ENCODE data around the gene ACSF3. TPM values are rescaled to one million over a fixed set of nuclear protein-coding genes. Genes with fewer than 3 reads are reported as not detected.

The ACSF3 gene
- total RNA-seq, 2 donors from 2014 or later = 48.0 to 53.6 TPM

DNA sequence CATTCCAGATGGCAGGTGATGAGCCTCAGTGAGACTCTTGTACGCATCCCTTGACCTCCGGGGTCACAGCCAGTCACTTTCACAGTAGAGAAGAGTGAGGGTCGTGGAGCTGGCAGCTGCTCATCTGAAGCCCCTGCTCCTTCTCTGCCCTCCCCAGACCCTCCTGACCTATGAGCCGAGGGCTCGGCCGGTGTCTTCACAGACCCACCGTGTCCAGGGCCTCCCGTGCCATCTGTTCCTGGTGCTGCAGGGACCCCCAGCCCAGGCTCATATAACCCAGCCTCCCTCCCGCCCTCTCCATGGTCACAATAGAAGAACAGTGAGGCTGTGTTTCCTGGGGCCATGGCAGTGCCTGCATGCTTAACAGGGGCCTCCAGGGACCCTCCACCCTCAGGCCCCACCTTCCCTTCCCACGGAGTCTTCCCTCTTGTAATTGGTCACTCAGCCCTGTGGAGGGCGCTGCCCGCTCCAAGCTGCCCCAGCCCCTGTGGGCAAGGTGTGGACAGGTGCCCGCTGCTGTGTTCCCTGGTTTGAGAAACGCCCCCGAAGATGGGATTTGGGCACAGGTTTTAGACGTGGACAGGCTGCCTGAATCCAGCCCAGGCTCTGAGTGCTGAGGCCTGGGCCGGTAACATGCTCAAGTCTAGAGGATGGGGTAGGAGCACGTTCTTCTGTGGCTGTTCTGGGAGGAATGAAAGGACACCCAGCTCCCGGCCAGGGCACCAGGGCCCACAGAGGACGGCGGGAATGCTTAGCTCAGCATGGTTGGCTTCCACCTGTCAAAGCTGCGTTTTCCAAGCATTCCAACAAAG, 38.7 kb downstream of the ACSF3 start:
- Mint-ChIP-seq H3K27ac (no peak overlapping the region), H3K4me3 (no peak overlapping the region), H3K4me1 (peaks cover 11% of the 10 kb centered on the region), H3K36me3 (ENCODE audit: low read depth) (peaks cover 5% of the 10 kb centered on the region), H3K27me3 (no peaks in the 10 kb centered on the region)
- ATAC-seq (no peak), DNase-seq (no peak)
- H3K9me3 ChIP-seq (ENCODE audit: control insufficient read depth, low read length, poor library complexity, severe bottlenecking) = no peaks in the 10 kb centered on the region

DNA sequence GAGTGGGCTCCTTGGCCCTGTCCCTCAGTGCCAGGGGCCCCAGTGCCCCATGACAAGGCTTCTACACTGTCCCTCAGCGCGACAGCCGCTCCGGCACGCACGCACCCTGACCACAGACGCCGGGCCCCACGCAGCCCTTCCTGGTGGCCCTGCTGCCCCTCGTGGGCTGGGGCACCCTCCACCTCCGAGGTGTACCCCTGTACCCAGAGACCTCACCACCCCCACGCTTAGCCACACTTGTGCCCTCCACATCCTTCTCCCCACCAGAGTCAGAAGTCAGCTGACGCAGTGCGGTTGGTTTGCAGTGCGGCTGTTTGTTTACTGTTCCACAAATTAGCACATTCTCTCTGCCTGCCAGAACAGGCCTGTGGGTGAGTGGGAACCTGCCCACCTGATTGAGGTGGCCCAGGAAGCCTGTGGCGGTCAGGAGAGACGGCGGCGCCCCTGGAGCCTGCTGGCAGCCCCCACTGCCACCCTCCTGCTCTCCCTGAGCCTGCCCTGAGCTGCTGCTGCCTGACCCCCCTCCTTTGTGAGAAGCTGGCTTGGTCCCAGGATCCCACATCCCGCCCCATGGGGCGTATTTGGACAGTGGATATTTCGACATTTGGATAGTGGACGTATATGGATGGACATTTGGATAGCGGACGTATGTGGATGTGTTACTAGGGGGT, 39.9 kb downstream of the ACSF3 start:
- peaks cover 5% of the 10 kb centered on the region for H3K36me3 Mint-ChIP-seq (ENCODE audit: low read depth)

GRCh38 chr16:89134269-89134668, 40.6 kb downstream of the ACSF3 start:
- H3K9me3 ChIP-seq (ENCODE audit: control insufficient read depth, low read length, poor library complexity, severe bottlenecking) = no peaks in the 10 kb centered on the region
- H3K4me3 Mint-ChIP-seq = no peak overlapping the region
- DNase-seq (no peak), ATAC-seq (no peak)
- H3K36me3 Mint-ChIP-seq (ENCODE audit: low read depth) = peaks cover 2% of the 10 kb centered on the region
- H3K27ac Mint-ChIP-seq = no peak overlapping the region
- H3K4me1 Mint-ChIP-seq = peaks cover 5% of the 10 kb centered on the region
- H3K27me3 Mint-ChIP-seq = no peaks in the 10 kb centered on the region

More for the DNA sequence above, 39.9 kb downstream of the ACSF3 start:
- DNase-seq (no peak), ATAC-seq (no peak)
- Mint-ChIP-seq H3K27me3 (no peaks in the 10 kb centered on the region), H3K27ac (no peak overlapping the region), H3K4me1 (peaks cover 11% of the 10 kb centered on the region), H3K4me3 (no peak overlapping the region)
- H3K9me3 ChIP-seq (ENCODE audit: control insufficient read depth, low read length, poor library complexity, severe bottlenecking) = no peaks in the 10 kb centered on the region

DNA sequence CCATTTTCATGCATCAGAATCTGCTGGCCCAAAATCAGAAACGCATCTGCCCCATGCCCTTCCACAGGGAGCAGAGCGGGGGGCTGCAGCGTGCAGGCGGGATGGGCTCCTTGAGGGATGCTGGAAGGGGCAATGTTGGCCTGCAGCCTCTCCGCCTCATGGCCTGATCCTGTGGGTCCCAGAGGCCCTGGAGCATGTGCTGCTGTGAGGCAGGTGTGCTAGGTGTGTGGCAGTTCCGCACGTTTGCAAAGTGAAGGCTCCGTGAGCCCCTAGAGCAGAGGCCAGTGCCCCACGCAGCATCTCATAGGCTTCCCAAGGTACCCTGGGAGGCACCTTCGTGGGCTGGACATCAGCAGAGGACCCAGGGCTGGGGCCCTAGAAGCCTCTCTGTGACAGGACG, 41.5 kb downstream of the ACSF3 start:
- ATAC-seq = no peak
- peak in 1 of 3 donors; percentile 2 for DNase-seq
- H3K9me3 ChIP-seq (ENCODE audit: control insufficient read depth, low read length, poor library complexity, severe bottlenecking) = no peaks in the 10 kb centered on the region
- peaks cover 5% of the 10 kb centered on the region for H3K4me1 Mint-ChIP-seq
- no peak overlapping the region for H3K27ac Mint-ChIP-seq
- H3K36me3 Mint-ChIP-seq (ENCODE audit: low read depth) = peaks cover 2% of the 10 kb centered on the region
- no peak overlapping the region for H3K4me3 Mint-ChIP-seq
- H3K27me3 Mint-ChIP-seq = no peaks in the 10 kb centered on the region

DNA sequence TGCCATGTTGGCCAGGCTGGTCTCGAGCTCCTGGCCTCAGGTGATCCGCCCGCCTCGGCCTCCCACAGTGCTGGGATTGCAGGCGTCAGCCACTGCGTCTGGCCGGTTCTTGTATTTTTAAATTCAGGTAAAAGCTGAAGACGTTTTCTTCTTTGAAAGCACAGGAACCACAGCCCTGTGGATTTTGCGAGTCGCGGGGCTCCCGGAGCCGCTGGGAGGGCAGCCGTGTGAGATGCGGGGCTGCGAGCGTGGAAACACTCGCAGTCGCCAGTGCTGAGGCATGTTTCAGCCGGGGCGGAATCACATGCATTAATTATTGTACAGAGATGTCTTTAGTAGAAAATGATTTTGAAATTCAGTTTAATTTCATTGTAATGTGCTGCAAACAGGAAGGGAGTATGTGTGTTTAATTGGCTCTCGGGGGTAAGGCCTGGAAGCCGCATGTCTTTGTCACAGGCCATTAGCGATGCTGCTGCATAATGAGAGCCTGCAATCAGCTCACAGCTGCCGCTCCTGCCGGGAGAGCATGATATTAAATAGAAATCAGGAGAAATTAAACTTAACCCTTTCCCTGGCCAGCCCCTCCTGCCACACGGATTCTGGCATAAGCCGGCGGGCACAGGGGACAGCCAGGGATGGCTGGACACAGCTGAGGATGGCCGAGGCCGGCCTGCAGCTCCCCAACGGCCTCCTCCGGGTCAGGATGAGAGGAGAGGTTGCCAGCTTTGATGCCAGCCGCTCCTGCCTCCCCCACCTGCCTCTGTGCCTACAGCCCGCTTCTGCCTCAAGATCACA, 42.5 kb downstream of the ACSF3 start:
- Mint-ChIP-seq H3K27ac (peak overlapping the region; percentile 32), H3K36me3 (ENCODE audit: low read depth) (peaks cover 2% of the 10 kb centered on the region), H3K4me3 (no peak overlapping the region), H3K27me3 (no peaks in the 10 kb centered on the region), H3K4me1 (peaks cover 3% of the 10 kb centered on the region)
- ATAC-seq = no peak
- DNase-seq = no peak
- no peaks in the 10 kb centered on the region for H3K9me3 ChIP-seq (ENCODE audit: control insufficient read depth, low read length, poor library complexity, severe bottlenecking)

- no peaks in the 10 kb centered on the region for H3K9me3 ChIP-seq (ENCODE audit: control insufficient read depth, low read length, poor library complexity, severe bottlenecking)
- Mint-ChIP-seq H3K36me3 (ENCODE audit: low read depth) (peaks cover 2% of the 10 kb centered on the region), H3K4me1 (peaks cover 3% of the 10 kb centered on the region), H3K4me3 (no peak overlapping the region), H3K27ac (no peak overlapping the region), H3K27me3 (no peaks in the 10 kb centered on the region)
- DNase-seq = no peak
- no peak for ATAC-seq
Observed at GRCh38 chr16:89136931-89137330, 43.3 kb downstream of the ACSF3 start.

GRCh38 chr16:89137666-89138512, 44.2 kb downstream of the ACSF3 start:
- H3K4me1 Mint-ChIP-seq = peaks cover 5% of the 10 kb centered on the region
- H3K9me3 ChIP-seq (ENCODE audit: control insufficient read depth, low read length, poor library complexity, severe bottlenecking) = no peaks in the 10 kb centered on the region
- H3K36me3 Mint-ChIP-seq (ENCODE audit: low read depth) = peaks cover 2% of the 10 kb centered on the region
- DNase-seq (no peak), ATAC-seq (no peak)
- H3K4me3 Mint-ChIP-seq = no peak overlapping the region
- no peaks in the 10 kb centered on the region for H3K27me3 Mint-ChIP-seq
- H3K27ac Mint-ChIP-seq = no peak overlapping the region

GRCh38 chr16:89138513-89138795, 44.8 kb downstream of the ACSF3 start:
- DNase-seq = no peak
- no peak for ATAC-seq
- no peak overlapping the region for H3K27ac Mint-ChIP-seq
- no peaks in the 10 kb centered on the region for H3K27me3 Mint-ChIP-seq
- no peaks in the 10 kb centered on the region for H3K9me3 ChIP-seq (ENCODE audit: control insufficient read depth, low read length, poor library complexity, severe bottlenecking)
- H3K4me3 Mint-ChIP-seq = no peak overlapping the region
- peaks cover 5% of the 10 kb centered on the region for H3K4me1 Mint-ChIP-seq
- H3K36me3 Mint-ChIP-seq (ENCODE audit: low read depth) = peaks cover 2% of the 10 kb centered on the region

DNA sequence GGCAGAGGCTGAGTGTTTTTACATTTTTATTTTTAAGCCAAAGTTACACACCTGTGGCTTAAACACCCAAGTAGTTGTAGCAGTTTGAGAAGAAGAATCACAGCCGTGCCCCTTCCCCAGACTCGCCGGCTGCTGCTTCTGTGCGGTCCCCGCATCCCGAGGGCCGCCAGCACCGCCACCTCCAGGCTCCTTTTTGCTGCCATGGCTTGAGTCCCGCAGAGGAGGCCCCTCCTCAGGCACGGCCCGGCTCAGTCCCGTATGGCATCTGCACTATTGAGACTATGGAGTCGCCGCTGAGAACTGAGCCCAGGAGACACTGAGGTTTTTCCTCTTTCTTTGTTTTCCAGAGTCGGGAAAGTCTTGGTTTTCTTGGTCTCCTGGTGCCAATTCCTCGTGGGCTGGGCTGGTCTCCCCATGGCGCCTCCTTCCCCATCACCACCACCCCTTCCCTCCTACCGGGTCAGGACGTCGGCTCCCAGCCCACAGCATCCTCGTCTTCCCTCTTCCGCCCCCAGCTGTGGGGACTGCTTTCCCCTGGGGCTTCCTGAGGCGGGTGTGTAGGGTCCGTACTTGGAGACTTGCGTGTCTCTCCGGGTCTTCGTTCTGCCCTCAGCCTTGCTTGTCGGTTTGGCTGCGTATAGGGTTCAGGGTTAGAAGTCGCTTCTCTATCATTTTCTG, 45.3 kb downstream of the ACSF3 start:
- Mint-ChIP-seq H3K27me3 (no peaks in the 10 kb centered on the region), H3K36me3 (ENCODE audit: low read depth) (peaks cover 2% of the 10 kb centered on the region), H3K4me3 (no peak overlapping the region), H3K27ac (no peak overlapping the region), H3K4me1 (peaks cover 6% of the 10 kb centered on the region)
- no peaks in the 10 kb centered on the region for H3K9me3 ChIP-seq (ENCODE audit: control insufficient read depth, low read length, poor library complexity, severe bottlenecking)
- DNase-seq (no peak), ATAC-seq (no peak)

DNA sequence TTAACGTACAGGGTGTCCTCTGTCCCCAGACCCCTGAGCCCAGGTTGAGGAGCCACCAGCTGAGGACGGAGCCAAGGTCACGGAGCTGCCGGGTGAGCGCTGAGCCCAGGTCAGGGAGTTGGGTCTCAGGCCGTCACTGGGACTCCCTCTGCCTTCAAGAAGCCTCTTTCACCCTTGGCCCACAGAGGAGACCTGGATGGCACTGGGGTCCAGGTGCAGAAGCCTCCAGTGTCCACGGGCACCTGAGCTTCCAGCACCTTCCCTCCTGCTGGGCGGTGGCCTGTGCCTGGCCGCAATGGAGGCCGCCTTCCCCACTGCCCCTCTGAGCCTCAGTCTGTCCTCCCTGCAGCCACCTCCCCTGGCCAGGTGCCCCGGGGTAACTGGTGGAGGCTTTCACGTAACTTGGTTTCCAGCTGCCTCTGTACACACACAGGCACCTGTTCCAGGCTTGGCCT, 46.3 kb downstream of the ACSF3 start:
- H3K27ac Mint-ChIP-seq = peak overlapping the region; percentile 19
- H3K4me1 Mint-ChIP-seq = peaks cover 4% of the 10 kb centered on the region
- no peaks in the 10 kb centered on the region for H3K27me3 Mint-ChIP-seq
- no peaks in the 10 kb centered on the region for H3K9me3 ChIP-seq (ENCODE audit: control insufficient read depth, low read length, poor library complexity, severe bottlenecking)
- no peak for DNase-seq
- no peak for ATAC-seq
- no peak overlapping the region for H3K4me3 Mint-ChIP-seq
- H3K36me3 Mint-ChIP-seq (ENCODE audit: low read depth) = peaks cover 2% of the 10 kb centered on the region

GRCh38 chr16:89140401-89140800, 46.7 kb downstream of the ACSF3 start:
- H3K4me1 Mint-ChIP-seq = peaks cover 4% of the 10 kb centered on the region
- no peak overlapping the region for H3K4me3 Mint-ChIP-seq
- no peaks in the 10 kb centered on the region for H3K9me3 ChIP-seq (ENCODE audit: control insufficient read depth, low read length, poor library complexity, severe bottlenecking)
- peaks cover 2% of the 10 kb centered on the region for H3K36me3 Mint-ChIP-seq (ENCODE audit: low read depth)
- DNase-seq (no peak), ATAC-seq (no peak)
- no peaks in the 10 kb centered on the region for H3K27me3 Mint-ChIP-seq
- H3K27ac Mint-ChIP-seq = peak overlapping the region; percentile 19

Measured in T-helper 17 cell (primary cell).